Activated gamma-delta T cell treated with anti-CD3 and anti-CD28 coated beads, Interleukin-2, amount 50 U/mL, for 16 hours (primary cell): ENCODE results near the gene SLC25A44.
"Not testable (repeated sequence)": the region's sequence is repeated elsewhere in the genome, so short reads cannot be mapped to it uniquely, and the experiment has no call there.

Experiments
- DNase-seq: peaks from one replicate; pipeline ENCODE4 v3.0.0-alpha.2; 2020; ENCODE audit warnings: low read depth

SLC25A44 gene

DNA sequence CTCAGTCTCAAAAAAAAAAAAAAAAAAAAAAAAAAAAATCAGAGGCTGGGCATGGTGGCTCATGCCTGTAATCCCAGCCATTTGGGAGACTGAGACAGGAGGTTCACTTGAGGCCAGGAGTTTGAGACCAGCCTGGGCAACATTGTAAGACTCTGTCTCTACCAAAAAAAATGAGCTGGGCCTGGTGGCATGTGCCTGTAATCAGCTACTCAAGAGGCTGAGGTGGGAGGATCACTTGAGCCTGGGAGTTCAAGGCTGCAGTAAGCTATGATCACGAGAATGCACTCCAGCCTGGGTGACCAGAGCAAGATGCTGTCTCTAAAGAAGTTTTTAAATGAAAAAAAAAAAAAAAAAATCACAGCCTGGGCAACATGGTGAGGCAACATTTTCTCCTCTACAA lies 30.2 kb upstream of the SLC25A44 start:
- DNase-seq, result no peak

DNA sequence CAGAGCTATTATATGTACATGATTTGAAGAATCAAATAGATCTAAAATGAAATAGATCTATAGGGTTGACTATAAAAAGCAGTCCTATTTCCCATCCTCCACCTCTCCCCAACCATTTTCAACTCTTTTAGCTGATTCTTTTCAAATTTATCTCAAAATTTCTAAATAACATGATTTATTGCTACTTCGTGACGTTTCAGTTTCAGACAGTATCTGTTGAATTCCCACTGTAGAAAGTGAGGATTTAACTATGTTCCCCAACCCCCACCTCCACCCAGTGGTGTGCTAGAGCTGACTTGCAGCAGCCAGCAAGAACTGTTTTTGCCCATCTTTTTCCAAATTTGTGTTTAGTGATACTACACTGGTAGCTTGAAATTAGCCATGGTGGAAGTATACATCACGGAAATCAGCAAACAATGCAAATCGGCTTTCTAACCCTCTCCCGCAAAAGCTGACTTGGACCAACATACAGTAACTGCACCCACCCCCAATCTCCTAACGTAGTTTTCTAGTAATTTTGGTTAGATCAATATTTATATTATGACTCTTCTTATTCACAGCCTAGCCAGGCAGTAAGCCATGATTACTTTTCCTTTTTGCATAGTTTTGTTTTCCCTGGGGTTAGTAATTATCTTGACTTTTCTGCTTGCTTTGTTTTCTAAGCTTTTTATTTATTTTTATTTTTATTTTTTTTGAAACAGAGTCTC lies 29.6 kb upstream of the SLC25A44 start:
- DNase-seq, result no peak

DNA sequence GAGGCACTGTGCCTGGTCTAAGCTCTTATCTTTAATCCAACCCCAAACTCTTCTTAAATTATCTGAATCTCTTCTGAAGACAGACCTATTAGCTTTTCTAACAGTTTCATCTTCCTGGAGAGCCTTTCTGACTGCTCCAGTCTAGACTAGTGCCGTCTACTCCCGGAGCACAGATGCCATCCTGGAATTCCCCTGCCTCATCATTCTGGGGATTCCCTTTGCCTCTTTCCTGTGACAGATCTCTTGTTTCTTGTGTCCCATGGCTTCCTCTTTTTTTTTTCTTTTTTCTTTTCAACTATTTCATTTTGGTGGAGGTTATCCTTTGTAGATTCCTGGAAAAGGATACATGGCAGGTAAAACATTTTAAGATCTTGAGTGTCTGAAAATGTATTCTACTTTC lies 28.8 kb upstream of the SLC25A44 start:
- no peak for DNase-seq

DNA sequence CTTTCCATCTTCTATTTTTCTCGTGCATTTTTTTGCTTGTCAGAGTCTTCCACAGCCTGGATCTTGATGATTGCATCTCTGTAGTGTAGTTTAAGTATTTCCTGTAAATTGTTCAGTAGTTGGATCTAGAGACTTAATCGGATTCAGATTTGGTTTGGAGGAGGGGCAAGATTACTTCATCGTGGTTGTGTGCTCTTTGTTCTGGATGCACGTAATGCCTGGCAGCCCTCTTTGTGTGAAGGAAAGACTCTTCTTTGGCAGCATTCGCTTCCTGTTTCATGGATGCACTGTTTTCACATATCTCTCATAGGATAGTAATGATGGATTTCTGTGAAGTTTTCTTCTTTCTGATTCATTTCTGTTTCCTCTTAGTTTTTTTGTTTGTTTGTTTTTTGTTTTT lies 26.4 kb upstream of the SLC25A44 start:
- no peak for DNase-seq

DNA sequence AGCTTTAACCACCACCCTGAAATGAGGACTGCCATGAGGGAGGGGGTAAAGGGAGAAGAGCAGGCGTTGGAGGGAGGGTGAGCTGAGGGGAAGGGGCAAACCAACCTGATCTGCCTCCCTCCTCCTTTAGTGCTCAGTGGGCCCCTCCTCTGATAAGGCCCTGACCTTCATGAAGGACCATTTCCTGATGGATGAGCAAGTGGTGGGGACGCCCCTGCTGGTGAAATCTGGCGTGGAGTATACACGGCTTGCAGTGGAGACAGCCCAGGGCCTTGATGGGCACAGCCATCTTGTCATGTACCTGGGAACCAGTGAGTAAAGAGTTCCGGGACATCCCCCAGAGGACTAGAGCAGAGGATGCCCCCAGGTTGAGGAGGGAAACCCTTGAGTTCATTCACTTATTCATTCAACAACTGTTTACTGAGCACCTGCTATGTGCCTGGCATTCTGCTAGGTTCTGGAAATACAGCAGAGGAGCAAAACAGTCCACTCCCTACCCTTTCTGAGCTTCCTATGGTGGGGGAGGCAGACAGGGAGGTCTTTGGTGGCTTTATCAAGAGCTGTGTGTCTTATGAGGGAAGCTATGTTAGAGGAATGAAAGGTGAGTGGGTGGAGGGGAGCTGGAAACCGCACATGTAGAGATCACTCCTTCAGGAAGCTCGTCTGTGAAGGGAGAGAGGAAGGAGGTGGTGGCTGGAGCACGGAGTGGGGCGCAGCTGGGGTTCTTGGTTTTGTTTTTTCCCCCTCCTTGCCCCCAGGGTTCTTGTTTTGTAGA lies 21.0 kb upstream of the SLC25A44 start:
- DNase-seq, result no peak

DNA sequence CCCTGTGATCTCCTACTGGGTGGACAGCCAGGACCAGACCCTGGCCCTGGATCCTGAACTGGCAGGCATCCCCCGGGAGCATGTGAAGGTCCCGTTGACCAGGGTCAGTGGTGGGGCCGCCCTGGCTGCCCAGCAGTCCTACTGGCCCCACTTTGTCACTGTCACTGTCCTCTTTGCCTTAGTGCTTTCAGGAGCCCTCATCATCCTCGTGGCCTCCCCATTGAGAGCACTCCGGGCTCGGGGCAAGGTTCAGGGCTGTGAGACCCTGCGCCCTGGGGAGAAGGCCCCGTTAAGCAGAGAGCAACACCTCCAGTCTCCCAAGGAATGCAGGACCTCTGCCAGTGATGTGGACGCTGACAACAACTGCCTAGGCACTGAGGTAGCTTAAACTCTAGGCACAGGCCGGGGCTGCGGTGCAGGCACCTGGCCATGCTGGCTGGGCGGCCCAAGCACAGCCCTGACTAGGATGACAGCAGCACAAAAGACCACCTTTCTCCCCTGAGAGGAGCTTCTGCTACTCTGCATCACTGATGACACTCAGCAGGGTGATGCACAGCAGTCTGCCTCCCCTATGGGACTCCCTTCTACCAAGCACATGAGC lies 17.2 kb upstream of the SLC25A44 start:
- no peak for DNase-seq

DNA sequence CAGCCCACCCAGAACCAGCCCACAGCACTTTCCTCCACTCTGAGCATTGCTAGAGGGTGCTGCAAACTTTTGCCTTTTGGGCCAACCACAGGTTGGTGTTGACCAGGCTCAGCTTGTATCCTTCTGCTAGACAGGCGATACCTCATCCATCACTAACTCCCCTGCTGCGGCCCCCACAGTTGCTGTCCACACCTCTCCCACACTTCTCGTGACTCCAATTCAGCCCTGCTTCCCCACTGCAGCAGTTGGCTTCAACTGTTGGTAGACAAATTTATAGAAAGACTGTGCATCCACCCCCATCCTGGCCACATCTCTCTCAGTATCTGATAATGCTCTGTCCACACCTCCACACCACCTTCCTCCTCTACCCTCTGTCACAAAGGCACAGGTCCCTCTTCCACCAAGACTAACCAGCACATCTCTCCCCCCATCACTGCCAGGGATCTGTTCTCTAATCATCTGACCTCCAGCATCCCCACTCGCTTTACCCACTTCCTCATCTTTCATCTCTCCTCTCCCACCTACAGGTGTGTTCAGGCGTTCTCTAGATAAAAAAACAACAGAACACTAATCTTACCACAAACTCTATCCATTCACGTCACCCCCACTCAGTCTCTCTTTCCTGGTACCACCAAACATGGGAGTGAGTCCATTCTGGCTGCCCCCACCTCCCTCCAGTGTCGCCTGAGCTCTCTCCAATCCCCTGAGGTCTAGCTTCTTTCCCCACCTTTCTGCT lies 15.8 kb upstream of the SLC25A44 start:
- no peak for DNase-seq

DNA sequence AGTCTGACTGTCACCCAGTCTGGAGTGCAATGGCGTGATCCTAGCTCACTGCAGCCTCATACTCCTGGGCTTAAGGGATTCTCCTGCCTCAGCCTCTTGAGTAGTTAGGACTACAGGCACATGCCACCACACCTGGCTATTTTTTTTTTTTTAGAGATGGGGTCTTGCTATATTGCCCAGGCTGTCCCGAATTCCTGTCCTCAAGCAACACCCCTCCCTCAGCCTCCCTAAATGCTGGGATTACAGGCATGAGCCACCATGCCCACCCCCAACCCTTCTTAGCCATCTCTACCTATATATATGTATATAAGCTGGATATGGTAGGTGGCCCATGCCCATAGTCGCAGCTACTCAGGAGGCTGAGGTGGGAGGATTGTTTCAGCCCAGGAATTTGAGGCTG lies 13.4 kb upstream of the SLC25A44 start:
- no peak for DNase-seq

DNA sequence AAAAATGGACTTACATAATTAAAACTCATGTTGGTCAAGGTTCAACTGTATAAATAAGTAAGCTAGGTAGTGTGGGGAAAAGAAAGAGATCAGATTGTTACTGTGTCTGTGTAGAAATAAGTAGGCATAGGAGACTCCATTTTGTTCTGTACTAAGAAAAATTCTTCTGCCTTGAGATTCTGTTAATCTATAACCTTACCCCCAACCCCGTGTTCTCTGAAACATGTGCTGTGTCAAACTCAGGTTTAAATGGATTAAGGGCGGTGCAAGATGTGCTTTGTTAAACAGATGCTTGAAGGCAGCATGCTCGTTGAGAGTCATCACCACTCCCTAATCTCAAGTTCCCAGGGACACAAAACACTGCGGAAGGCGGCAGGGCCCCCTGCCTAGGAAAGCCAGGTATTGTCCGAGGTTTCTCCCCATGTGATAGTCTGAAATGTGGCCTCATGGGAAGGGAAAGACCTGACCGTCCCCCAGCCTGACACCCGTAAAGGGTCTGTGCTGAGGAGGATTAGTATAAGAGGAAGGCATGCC lies 12.4 kb upstream of the SLC25A44 start:
- DNase-seq, result not testable (repeated sequence)

DNA sequence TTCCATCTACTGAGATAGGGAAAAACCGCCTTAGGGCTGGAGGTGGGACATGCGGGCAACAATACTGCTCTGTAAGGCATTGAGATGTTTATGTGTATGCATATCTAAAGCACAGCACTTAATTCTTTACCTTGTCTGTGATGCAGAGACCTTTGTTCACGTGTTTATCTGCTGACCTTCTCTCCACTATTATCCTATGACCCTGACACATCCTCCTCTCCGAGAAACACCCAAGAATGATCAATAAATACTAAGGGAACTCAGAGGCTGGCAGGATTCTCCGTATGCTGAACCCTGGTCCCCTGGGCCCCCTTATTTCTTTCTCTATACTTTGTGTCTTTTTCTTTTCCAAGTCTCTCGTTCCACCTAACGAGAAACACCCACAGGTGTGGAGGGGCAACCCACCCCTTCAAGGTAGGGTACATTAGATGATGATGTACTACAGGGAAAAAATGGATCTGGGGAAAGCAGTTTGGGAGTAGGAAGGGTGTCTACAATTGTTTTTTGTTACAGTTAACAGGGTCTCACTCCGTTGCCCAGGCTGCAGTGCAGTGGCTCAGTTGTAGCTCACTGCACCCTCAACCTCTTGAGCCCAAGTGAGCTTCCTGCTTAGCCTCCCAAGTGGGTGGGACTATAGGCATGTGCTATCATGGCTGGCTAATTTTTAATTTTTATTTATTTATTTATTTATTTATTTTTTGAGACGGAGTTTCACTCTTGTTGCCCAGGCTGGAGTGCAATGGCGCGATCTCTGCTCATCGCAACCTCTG lies 11.7 kb upstream of the SLC25A44 start:
- not testable (repeated sequence) for DNase-seq

DNA sequence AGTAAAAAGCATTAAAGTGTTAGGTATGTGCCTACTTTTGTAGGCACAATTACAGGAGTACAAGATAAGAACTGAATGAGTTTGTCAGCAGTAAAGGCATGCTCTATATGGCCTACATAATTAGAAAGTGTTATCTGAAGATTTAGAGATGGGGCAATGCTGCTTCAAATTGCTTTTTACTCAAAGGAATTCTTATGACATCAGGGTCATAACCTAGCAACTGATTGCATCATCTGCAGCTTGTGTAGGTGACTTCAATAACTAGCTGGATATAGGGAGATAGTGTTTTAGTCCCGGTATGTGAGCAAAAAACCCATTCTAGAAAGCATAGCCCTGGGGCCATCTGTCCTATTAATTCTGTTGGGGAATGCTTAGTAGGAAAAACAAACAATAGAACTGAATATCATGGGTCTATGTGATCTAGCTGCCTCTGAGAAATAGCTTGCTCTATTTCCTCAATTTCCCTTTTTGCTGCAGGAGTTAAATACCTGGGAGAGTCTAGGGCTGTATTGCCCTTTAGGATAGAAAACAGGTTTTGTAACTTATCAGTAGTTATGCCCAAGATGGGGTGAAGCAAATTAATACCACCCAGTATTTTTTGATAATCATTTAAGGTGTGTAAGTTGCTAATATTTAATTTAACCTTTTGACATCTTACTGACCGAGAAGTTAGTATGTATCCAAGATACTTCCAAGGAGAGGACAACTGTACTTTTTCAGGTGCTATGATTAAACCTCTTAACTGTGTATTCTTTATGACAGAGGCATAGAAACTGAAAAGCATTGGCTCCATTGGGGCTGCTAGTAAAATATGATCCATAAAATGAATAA lies 7.3 kb upstream of the SLC25A44 start:
- not testable (repeated sequence) for DNase-seq

DNA sequence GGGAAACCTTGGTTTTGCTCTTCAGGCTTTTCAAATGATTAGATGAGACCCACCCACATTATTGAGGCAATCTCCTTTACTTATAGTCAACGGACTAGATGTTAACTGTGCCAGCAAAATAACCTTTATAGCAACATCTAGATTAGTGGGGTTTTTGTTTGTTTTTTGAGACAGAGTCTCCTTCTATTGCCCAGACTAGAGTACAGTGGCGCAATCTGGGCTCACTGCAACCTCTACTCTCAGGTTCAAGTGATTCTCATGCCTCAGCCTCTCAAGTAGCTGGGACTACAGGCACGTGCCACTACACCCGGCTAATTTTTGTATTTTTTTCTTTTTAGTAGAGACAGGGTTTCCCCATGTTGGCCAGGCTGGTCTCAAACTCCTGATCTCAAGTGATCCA lies 3.6 kb upstream of the SLC25A44 start:
- DNase-seq, result not testable (repeated sequence)

DNA sequence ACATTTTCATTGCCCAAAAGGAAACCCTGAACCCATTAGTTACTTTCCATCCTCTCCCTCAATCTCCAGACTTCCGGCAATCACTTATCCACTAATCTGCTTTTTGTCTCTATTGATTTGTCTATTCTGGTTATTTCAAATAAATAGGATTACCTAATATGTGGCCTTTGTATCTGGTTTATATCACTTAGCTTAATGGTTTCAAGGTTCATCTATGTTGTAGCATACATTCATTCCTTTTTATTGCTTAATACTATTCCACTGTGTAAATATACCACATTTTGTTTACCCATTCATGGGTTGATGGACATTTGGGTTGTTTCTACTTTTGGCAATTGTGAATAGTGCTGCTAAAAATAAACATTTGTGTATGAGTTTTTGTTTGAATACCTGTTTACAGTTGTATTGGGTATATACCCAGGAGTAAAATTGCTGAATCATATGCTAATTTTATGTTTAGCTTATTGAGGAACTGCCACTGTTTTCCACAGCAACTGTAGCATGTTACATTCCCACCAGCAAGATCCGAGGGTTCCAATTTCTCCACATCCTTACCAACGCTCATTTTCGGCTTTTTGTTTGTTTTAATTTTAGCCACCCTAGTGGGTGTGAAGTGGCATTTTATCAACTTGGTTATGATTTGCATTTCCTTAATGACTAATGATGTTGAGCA lies 2.5 kb upstream of the SLC25A44 start:
- no peak for DNase-seq

DNA sequence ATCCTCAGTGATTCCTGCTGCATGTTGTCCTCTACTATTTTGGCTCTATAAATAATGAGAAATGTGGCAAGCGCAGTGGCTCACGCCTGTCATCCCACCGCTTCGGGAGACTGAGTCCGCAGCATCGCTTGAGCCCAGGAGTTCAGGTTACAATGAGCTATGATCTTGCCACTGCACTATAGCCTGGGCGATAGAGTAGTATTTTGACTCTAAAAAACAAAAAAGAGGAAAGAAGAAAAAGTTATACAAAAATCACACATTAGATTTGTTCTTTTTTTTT lies 756 bp upstream of the SLC25A44 start:
- no peak for DNase-seq

DNA sequence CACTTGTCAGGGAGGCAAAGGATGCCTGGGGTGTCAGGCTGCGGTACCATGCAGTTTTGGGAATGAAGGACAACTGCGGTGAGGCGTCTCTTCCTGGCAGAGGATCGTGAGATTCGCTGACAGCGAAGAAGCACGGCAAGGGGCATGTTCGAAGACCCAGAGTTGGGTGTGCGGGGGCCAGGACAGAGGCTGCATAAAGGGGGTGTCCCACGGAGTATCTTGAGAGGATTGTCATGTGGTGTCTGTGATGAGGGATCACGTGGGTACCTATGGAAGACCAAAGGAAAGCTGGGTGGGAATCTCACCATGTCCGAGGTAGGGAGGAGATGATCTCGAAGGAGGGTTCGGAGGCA lies 372 bp downstream of the SLC25A44 start:
- DNase-seq, result no peak

DNA sequence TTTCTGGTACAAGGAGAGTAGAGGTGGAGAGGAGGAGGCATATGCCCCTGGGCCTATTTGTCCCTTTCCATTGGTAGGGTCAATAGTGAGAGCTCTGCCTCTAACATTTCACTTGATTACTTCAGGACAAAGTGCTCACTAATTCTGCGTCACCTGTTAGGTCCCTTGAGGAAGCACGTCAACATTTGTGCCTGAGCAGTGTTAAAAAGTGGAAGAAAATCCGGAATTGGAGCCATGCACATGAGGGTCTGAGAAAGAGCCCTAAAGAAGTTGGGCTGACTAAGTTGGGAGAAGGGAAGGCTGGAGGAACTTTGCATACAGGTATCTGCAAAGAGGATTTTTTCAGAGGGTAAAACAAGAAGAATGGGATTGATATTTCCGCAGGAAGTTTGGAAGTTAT lies 1.9 kb downstream of the SLC25A44 start:
- DNase-seq, result no peak

DNA sequence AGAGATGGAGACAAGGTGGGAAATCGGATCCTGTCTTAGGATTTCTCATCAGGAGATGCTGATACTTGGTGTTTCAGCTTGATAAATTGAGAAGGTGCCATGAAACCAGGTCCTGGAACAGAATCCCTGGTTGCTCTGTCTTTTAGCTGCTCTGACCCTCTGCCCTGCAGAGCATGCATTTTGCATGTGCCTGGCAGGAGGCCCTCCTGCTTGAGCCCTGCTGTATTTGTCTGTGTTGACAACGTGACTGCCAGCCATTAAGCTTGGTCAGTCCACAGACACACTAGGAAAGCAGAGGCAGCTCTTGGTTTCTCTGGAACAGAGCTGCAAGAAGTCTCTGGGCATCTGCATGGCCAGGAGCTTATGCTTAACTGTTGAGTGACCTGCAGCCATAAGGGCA lies 2.5 kb downstream of the SLC25A44 start:
- DNase-seq, result no peak

DNA sequence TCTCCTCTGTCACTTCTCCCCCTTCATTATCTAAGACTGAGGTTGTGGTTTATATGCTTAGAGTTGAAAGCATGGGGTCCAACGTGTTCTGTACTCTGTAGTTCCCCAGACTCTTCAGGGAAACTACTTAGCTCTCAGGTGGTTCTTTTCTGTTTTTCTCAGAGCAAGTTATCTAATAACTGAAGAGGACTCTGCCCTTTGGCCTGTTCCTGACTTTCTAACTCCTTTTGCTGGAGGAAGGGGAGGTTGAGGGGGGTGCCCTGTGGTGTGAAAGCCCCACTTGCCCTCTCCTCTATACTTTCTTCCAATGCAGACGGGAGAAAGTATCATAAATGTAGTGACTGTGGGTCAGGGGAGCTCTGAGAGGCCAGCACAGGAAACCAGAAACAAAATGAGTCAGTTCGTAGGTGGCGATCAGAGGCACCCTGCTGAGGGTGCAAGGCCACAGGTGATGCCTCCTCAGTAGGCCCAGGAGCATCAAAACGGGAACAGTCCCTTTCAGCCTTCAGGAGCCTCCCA lies 5.0 kb downstream of the SLC25A44 start:
- DNase-seq, result no peak

DNA sequence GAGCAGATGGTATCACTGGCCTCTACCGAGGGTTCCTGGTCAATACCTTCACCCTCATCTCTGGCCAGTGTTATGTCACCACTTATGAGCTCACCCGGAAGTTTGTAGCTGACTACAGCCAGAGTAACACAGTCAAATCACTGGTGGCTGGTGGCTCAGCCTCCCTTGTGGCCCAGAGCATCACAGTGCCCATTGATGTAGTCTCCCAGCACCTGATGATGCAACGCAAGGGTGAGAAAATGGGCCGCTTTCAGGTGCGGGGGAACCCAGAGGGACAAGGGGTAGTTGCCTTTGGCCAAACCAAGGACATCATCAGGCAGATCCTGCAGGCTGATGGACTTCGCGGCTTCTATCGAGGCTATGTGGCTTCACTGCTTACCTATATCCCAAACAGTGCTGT lies 6.1 kb downstream of the SLC25A44 start:
- no peak for DNase-seq

DNA sequence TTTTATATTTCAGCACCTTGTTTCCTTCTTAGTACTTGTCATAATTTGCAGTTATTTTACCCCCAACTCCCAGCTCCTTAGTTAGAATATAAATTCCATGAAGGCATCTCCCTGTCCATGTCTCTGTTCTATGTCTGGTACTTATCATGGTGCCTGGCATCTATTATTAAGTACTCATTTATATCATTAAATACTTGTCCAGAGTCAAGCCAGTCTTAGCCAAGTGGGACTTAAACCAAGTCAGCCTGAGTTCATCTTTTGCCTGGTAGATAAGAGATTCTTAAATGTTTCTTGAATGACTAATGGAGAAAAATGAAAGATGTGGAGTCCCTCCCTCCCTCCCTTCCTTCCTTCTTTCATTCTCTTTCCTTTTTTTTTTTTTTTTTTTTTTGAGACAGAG lies 9.4 kb downstream of the SLC25A44 start:
- DNase-seq, result no peak
